H54 (cell line): ENCODE measurements around the gene RCAN1.

Source experiments
- DNase-seq: peaks from one replicate; pipeline ENCODE4 v3.0.0; 2011; ENCODE audit warnings: low spot score, mixed read lengths; ENCODE audit not compliant: insufficient read length
- FAIRE-seq: peaks from 3 replicates; lab custom pipeline; 2011; peaks lifted over from hg19 to GRCh38; lab: Jason Lieb, UNC
- POLR2A ChIP-seq: IDR thresholded peaks from 2 replicates; pipeline ENCODE4 v1.6.1; 2011; ENCODE audit warnings: low read depth, mild to moderate bottlenecking, low read length

RCAN1 gene

GRCh38 chr21:34523019-34523555 is 91.8 kb downstream of the RCAN1 start:
- no peak for DNase-seq
- no peak for FAIRE-seq
- no peak for TF ChIP-seq POLR2A

GRCh38 chr21:34522284-34522683 is 92.6 kb downstream of the RCAN1 start:
- no peak for DNase-seq
- no peak for TF ChIP-seq POLR2A
- no peak for FAIRE-seq

GRCh38 chr21:34521561-34521960 is 93.4 kb downstream of the RCAN1 start:
- no peak for FAIRE-seq
- no peak for TF ChIP-seq POLR2A
- no peak for DNase-seq

- FAIRE-seq (no peak), DNase-seq (no peak)
- no peak for TF ChIP-seq POLR2A
These were observed 94.0 kb downstream of the RCAN1 start for GRCh38 chr21:34520764-34521508.

GRCh38 chr21:34520281-34520680 is 94.6 kb downstream of the RCAN1 start:
- no peak for TF ChIP-seq POLR2A

GRCh38 chr21:34519694-34520093 is 95.2 kb downstream of the RCAN1 start:
- no peak for TF ChIP-seq POLR2A
- FAIRE-seq (no peak), DNase-seq (no peak)

More at GRCh38 chr21:34520281-34520680, 94.6 kb downstream of the RCAN1 start:
- FAIRE-seq = no peak
- DNase-seq = no peak

GRCh38 chr21:34519016-34519415 is 95.9 kb downstream of the RCAN1 start:
- no peak for DNase-seq
- no peak for FAIRE-seq
- TF ChIP-seq POLR2A = no peak

GRCh38 chr21:34518301-34518700 is 96.6 kb downstream of the RCAN1 start:
- no peak for DNase-seq
- no peak for TF ChIP-seq POLR2A
- no peak for FAIRE-seq

GRCh38 chr21:34517491-34518245 is 97.2 kb downstream of the RCAN1 start:
- DNase-seq (no peak), FAIRE-seq (no peak)
- no peak for TF ChIP-seq POLR2A

- TF ChIP-seq POLR2A = no peak
- FAIRE-seq = no peak
- no peak for DNase-seq
These were observed 97.9 kb downstream of the RCAN1 start for GRCh38 chr21:34517039-34517438.

GRCh38 chr21:34514576-34515115 is 100.3 kb downstream of the RCAN1 start:
- FAIRE-seq (no peak), DNase-seq (no peak)
- TF ChIP-seq POLR2A = no peak

GRCh38 chr21:34513129-34513675 is 101.7 kb downstream of the RCAN1 start:
- no peak for FAIRE-seq
- TF ChIP-seq POLR2A = no peak
- no peak for DNase-seq

- no peak for FAIRE-seq
- TF ChIP-seq POLR2A = no peak
- no peak for DNase-seq
These were observed 103.0 kb downstream of the RCAN1 start, which contains the start of gene KCNE1 for GRCh38 chr21:34511787-34512455. KCNE1 (minus strand) TSS chr21:34512210; CDS start chr21:34449634, 62,576 bp downstream.
